WTC11 (cell line): ENCODE data around the gene RCN1.

ENCODE experiments used
- CTCF ChIP-seq: fragments of 200-600 bp; IDR thresholded peaks from 2 replicates; pipeline ENCODE4 v1.8.0; 2022; ENCODE audit warnings: antibody characterized with exemption
- ZNF317 ChIP-seq: sonication (generic); formaldehyde crosslinking; IDR thresholded peaks from 2 replicates; pipeline ENCODE4 v1.8.1; 2023; ENCODE audit warnings: low read depth, mild to moderate bottlenecking, moderate library complexity, missing genetic modification reagents, borderline replicate concordance

GRCh38 chr11:32099516-32099915 is 8.6 kb downstream of the RCN1 start:
- TF ChIP-seq CTCF (no peak), ZNF317 (CRISPR knock-in tag) (no peak)
